A549 (cell line): ENCODE measurements around the gene UFSP1. TPM values are rescaled to one million over a fixed set of nuclear protein-coding genes. Genes with fewer than 3 reads are reported as not detected.

Source experiments
- ATAC-seq, 2 experiments: fragments of 200-7000 bp in 1 of 2; fragments of >200 bp in 1 of 2; cut with Nextera tagmentation in 1 of 2; cut with Tn5 transposase in 1 of 2; 3 replicates each; pipeline versions ENCODE4 v1.8.0 to v1.9.1; 2018 to 2020; ENCODE audit warnings: mild to moderate bottlenecking in 1 of 2, moderate library complexity in 1 of 2
- CTCF ChIA-PET: fragments of 300-600 bp; sonication (Branson Sonifier 250); formaldehyde crosslinking; extraction: SDS; loops from one replicate; lab custom pipeline; 2021; ENCODE audit warnings: antibody characterized with exemption, inconsistent platforms; lab: Yijun Ruan, JAX
- POLR2A ChIA-PET: fragments of 350-600 bp; formaldehyde crosslinking; extraction: SDS; loops from one replicate; lab custom pipeline; 2021; ENCODE audit warnings: antibody characterized with exemption, inconsistent platforms; lab: Yijun Ruan, JAX
- DNase-seq, 2 experiments: peaks; one replicate each; pipeline versions ENCODE4 v3.0.0 to v3.0.0-alpha.2; 2011 to 2016; ENCODE audit warnings: low read depth in 1 of 2, low spot score in 1 of 2
- FAIRE-seq: peaks from 2 replicates; lab custom pipeline; 2011; peaks lifted over from hg19 to GRCh38; lab: Jason Lieb, UNC
- H3K27ac ChIP-seq, 2 experiments: fragments of >200 bp; sonication (Bioruptor Twin); formaldehyde crosslinking; 3 replicates each; pipeline ENCODE4 v1.5.1; 2016 to 2017
- H3K4me1 ChIP-seq: fragments of >200 bp; sonication (Bioruptor Twin); formaldehyde crosslinking; 3 replicates; pipeline ENCODE4 v1.6.1; 2016
- H3K4me2 ChIP-seq: fragments of >200 bp; sonication (Bioruptor Twin); formaldehyde crosslinking; 3 replicates; pipeline ENCODE4 v1.6.1; 2016
- H3K4me3 ChIP-seq: fragments of >200 bp; sonication (Bioruptor Twin); formaldehyde crosslinking; 3 replicates; pipeline ENCODE4 v1.5.1; 2016
- H3K9me3 ChIP-seq: fragments of >200 bp; sonication (Bioruptor Twin); formaldehyde crosslinking; 3 replicates; pipeline ENCODE4 v1.6.1; 2016
- CBX2 ChIP-seq: fragments of 200-600 bp; sonication (generic); IDR thresholded peaks from 2 replicates; pipeline ENCODE4 v1.6.1; 2016; ENCODE audit warnings: low read depth, mild to moderate bottlenecking, borderline replicate concordance
- CBX8 ChIP-seq: fragments of 200-600 bp; sonication (generic); IDR thresholded peaks from 2 replicates; pipeline ENCODE4 v1.6.1; 2016
- EHF ChIP-seq: fragments of 250-450 bp; sonication (Bioruptor Pico); IDR thresholded peaks from 2 replicates; pipeline ENCODE4 v1.5.0; 2020; ENCODE audit warnings: mild to moderate bottlenecking
- FOSL2 ChIP-seq, 2 experiments: fragments of 450-650 bp in 1 of 2; fragments of >200 bp in 1 of 2; sonication (Bioruptor Twin) in 1 of 2; formaldehyde crosslinking; IDR thresholded peaks; 2 replicates each; pipeline versions ENCODE4 v1.5.0 to v1.6.1; 2016 to 2020; ENCODE audit warnings: mild to moderate bottlenecking in 1 of 2, moderate library complexity in 1 of 2
- HDAC2 ChIP-seq: fragments of 200-600 bp; sonication (generic); IDR thresholded peaks from 2 replicates; pipeline ENCODE4 v1.6.1; 2016
- HOXB13 ChIP-seq: fragments of 250-450 bp; sonication (Bioruptor Pico); IDR thresholded peaks from 2 replicates; pipeline ENCODE4 v1.5.0; 2020; ENCODE audit warnings: low read depth, mild to moderate bottlenecking, moderate library complexity
- KDM1A ChIP-seq: fragments of 200-600 bp; sonication (generic); IDR thresholded peaks from 2 replicates; pipeline ENCODE4 v1.6.1; 2016; ENCODE audit warnings: low read depth, mild to moderate bottlenecking
- KDM5A ChIP-seq: fragments of 200-600 bp; sonication (generic); IDR thresholded peaks from 2 replicates; pipeline ENCODE4 v1.6.1; 2016; ENCODE audit warnings: antibody characterized with exemption, mild to moderate bottlenecking
- MYC ChIP-seq: IDR thresholded peaks from 2 replicates; pipeline ENCODE4 v1.6.1; 2012; ENCODE audit warnings: mild to moderate bottlenecking, inconsistent platforms, low read length, improper control_type of control experiment, borderline replicate concordance
- NFE2L2 ChIP-seq: fragments of 150-350 bp; conservative IDR thresholded peaks from 2 replicates; pipeline ENCODE4 v1.6.1; 2014; ENCODE audit warnings: low read length
- NPAS2 ChIP-seq: fragments of 250-450 bp; sonication (Bioruptor Pico); IDR thresholded peaks from 2 replicates; pipeline ENCODE4 v1.8.0; 2022; ENCODE audit warnings: mild to moderate bottlenecking, moderate library complexity, borderline replicate concordance
- POLR2A ChIP-seq: IDR thresholded peaks from 2 replicates; pipeline ENCODE4 v1.6.1; 2012; ENCODE audit warnings: mild to moderate bottlenecking, low read length
- POLR2AphosphoS2 ChIP-seq: conservative IDR thresholded peaks from 2 replicates; pipeline ENCODE4 v1.6.1; 2012; ENCODE audit warnings: low read length, improper control_type of control experiment, inconsistent platforms
- RNF2 ChIP-seq: fragments of 200-600 bp; sonication (generic); IDR thresholded peaks from 2 replicates; pipeline ENCODE4 v1.6.1; 2016; ENCODE audit warnings: low read depth, mild to moderate bottlenecking, antibody characterized with exemption, moderate library complexity, borderline replicate concordance
- SREBF2 ChIP-seq: fragments of 450-650 bp; IDR thresholded peaks from 2 replicates; pipeline ENCODE4 v1.6.1; 2014; ENCODE audit warnings: mild to moderate bottlenecking, moderate library complexity
- TFCP2L1 ChIP-seq: fragments of 250-450 bp; sonication (Bioruptor Pico); IDR thresholded peaks from 2 replicates; pipeline ENCODE4 v1.5.0; 2021; ENCODE audit warnings: mild to moderate bottlenecking
- TP53 ChIP-seq: fragments of 250-450 bp; sonication (Bioruptor Pico); IDR thresholded peaks from 2 replicates; pipeline ENCODE4 v1.5.0; 2021; ENCODE audit warnings: mild to moderate bottlenecking, moderate library complexity
- USF2 ChIP-seq: fragments of 450-650 bp; IDR thresholded peaks from 2 replicates; pipeline ENCODE4 v1.6.1; 2014; ENCODE audit warnings: antibody characterized with exemption
- ZC3H11A ChIP-seq: fragments of 450-650 bp; IDR thresholded peaks from 2 replicates; pipeline ENCODE4 v1.6.1; 2014; ENCODE audit warnings: antibody characterized with exemption, mild to moderate bottlenecking
- ZFP36 ChIP-seq: fragments of 450-650 bp; IDR thresholded peaks from 2 replicates; pipeline ENCODE4 v1.6.1; 2014; ENCODE audit warnings: borderline replicate concordance; ENCODE audit not compliant: partially characterized antibody
- WGBS: methylation state at CpG from one replicate; pipeline ENCODE4 v1.1.6; 2017; ENCODE audit errors: missing lambda C conversion rate; 5-methylcytosine and 5-hydroxymethylcytosine counted together
- polyA plus RNA-seq, 4 experiments: library from polyadenylated mRNA; depleted of rRNA in 3 of 4; stranded (reverse); fragments of >200 nt; fragmentation: RNase III in 1 of 4; extraction: RNeasy Plus Mini Kit Qiagen cat#74134 plus additional on column Dnase treatment in 1 of 4; gene quantifications; 2 replicates in 3 of 4; 3 replicates in 1 of 4; pipeline ENCODE4 v1.2.3, GENCODE V29; 2011 to 2017
- TF ChIP-seq, protein P1 (sequence below): IDR thresholded peaks from 2 replicates; pipeline ENCODE4 v1.6.1; 2012; ENCODE audit warnings: low read depth, borderline replicate concordance
- TF ChIP-seq, protein P2 (sequence below): fragments of >200 bp; sonication (Bioruptor Twin); formaldehyde crosslinking; IDR thresholded peaks from 2 replicates; pipeline ENCODE4 v1.6.1; 2016
- TF ChIP-seq, protein P3 (sequence below): fragments of 250-450 bp; sonication (Bioruptor Pico); IDR thresholded peaks from 2 replicates; pipeline ENCODE4 v1.5.0; 2021; ENCODE audit warnings: mild to moderate bottlenecking, moderate library complexity, borderline replicate concordance

The UFSP1 gene
- polyA plus RNA-seq, 2 of the 4 experiments (the other 2 are of a cell fraction): 1.9 to 6.9 TPM

DNA sequence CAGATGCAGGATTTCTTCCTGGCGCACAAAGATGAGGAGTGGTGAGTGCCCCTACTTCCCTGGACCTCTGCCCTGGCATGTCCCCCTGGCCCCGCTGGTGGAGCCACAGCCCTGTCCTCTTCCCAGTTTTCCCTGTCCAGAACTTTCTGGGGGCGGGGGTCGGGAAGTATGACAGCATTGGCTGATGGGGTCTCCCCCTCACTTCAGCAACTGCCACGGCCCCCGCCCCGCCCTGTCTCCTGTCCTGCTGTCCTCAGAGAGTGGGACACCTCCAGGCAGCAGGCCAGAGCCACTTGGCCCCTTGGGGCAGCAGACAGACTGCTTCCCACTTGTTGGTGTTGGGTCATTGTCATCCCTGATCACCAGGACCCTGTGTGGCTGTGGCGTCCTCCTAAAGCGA lies 7.3 kb downstream of the UFSP1 start:
- WGBS: 93% methylated on average over 9 of the region's 9 CpGs
- Histone ChIP-seq H3K27ac (peak overlapping the region in 1 of 2 experiments; percentile 24; a peak in 1 of 6 replicates), H3K4me1 (no peaks in the 10 kb centered on the region; the same call in 2 of the 3 replicates), H3K4me3 (no peak overlapping the region), H3K9me3 (no peaks in the 10 kb centered on the region), H3K4me2 (no peak overlapping the region)
- no peak for ATAC-seq
- TF ChIP-seq ZFP36 (no peak), KDM5A (no peak), HDAC2 (no peak)
- CTCF ChIA-PET: interaction anchor here (0.9 to 1.5 kb wide), 2 partner anchors 12 to 162 kb away, joined by 3 to 4 read pairs; partner anchors contain the start of gene EPO
- DNase-seq: no peak
- POLR2A ChIA-PET: no interaction called here
- FAIRE-seq: no peak

DNA sequence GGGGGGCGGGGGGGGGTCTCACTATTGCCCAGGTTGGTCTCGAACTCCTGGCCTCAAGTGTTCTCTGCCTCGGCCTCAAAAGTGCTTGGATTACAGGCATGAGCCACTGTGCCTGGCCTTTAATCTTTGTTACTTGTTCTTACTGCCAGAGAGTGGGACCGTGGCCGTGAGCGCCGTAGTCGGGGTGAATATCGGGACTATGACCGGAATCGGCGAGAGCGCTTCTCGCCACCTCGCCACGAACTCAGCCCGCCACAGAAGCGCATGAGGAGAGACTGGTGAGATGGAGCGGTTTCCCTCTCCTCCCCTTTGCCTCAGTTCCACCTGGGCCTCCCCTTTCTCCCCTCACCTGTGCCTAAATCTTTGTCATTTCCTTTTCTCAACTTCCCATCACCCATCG lies 8.4 kb downstream of the UFSP1 start:
- FAIRE-seq: no peak
- POLR2A ChIA-PET: interaction anchor here (0.6 kb wide), 1 partner anchor 243 kb away, joined by 5 read pairs; no protein-coding TSS in a partner anchor
- 97% methylated on average over 20 of the region's 20 CpGs for WGBS
- H3K4me2 ChIP-seq: no peak overlapping the region
- no peak for DNase-seq
- no peak for TF ChIP-seq USF2
- TF ChIP-seq ZC3H11A: no peak
- no peak for TF ChIP-seq TP53 (CRISPR knock-in tag)
- TF ChIP-seq, protein P1, sequence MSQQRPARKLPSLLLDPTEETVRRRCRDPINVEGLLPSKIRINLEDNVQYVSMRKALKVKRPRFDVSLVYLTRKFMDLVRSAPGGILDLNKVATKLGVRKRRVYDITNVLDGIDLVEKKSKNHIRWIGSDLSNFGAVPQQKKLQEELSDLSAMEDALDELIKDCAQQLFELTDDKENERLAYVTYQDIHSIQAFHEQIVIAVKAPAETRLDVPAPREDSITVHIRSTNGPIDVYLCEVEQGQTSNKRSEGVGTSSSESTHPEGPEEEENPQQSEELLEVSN: no peak
- no peak for TF ChIP-seq NPAS2
- no peak for TF ChIP-seq CBX8
- no peak for TF ChIP-seq NFE2L2
- TF ChIP-seq, all 56 proteins: peak for 0
- Histone ChIP-seq H3K27ac (no peak overlapping the region), H3K4me1 (peaks cover 7% of the 10 kb centered on the region), H3K9me3 (no peaks in the 10 kb centered on the region), H3K4me3 (no peak overlapping the region)
- no peak for ATAC-seq
- CTCF ChIA-PET: interaction anchor here (0.8 kb wide), 1 partner anchor 175 kb away, joined by 3 read pairs; the partner anchor contains the start of gene POP7

DNA sequence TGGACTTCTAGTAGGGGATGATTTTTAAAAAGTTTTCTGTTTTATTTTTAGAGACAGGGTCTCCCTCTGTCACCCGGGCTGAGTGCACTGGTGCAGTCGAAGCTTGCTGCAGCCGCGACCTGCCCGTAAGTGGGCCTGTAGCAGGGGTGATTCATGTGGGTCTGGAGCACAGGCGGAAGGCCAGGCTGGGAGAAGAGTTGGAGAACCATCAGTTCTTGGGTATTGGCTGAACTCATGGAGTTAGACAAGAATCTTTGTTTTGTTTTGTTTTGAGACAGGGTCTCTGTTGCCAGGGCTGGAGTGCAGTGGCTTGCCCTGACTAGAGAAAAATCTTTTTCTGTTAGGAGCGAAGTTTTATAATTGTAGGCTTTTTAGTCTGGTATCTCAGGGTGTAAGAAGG lies 8.9 kb downstream of the UFSP1 start:
- POLR2A ChIA-PET: no interaction called here
- H3K4me2 ChIP-seq: no peak overlapping the region
- CTCF ChIA-PET: interaction anchor here (0.6 to 1.8 kb wide), 3 partner anchors 8 to 175 kb away, joined by 3 to 5 read pairs (median 3); partner anchors contain the start of gene POP7
- no peak overlapping the region for H3K4me3 ChIP-seq
- DNase-seq (no peak), FAIRE-seq (no peak), ATAC-seq (no peak)
- no peak overlapping the region for H3K27ac ChIP-seq
- H3K9me3 ChIP-seq: no peaks in the 10 kb centered on the region
- WGBS: 91% methylated on average over 7 of the region's 7 CpGs
- H3K4me1 ChIP-seq: peaks cover 9% of the 10 kb centered on the region
- TF ChIP-seq EHF (no peak), CBX8 (no peak), FOSL2 (IDR thresholded peaks at IDR 0.05) (no peak), FOSL2 (CRISPR knock-in tag; IDR thresholded peaks at IDR 0.05) (no peak), POLR2AphosphoS2 (no peak), CBX2 (no peak), SREBF2 (no peak), USF2 (no peak), TFCP2L1 (CRISPR knock-in tag) (no peak)

- FAIRE-seq: no peak
- POLR2A ChIA-PET: interaction anchor here (2.6 kb wide), 1 partner anchor 9 kb away, joined by 9 read pairs; the partner anchor contains the start of gene UFSP1
- Histone ChIP-seq H3K9me3 (no peaks in the 10 kb centered on the region), H3K4me2 (no peak overlapping the region), H3K4me1 (peaks cover 9% of the 10 kb centered on the region), H3K4me3 (no peak overlapping the region), H3K27ac (no peak overlapping the region)
- ATAC-seq: no peak
- no peak for DNase-seq
- CTCF ChIA-PET: interaction anchor here (0.6 to 1.8 kb wide), 3 partner anchors 9 to 250 kb away, joined by 3 to 5 read pairs (median 3); no protein-coding TSS in a partner anchor
- WGBS: 92% methylated on average over 11 of the region's 11 CpGs
- TF ChIP-seq POLR2A: no peak
- TF ChIP-seq MYC: no peak
- TF ChIP-seq, protein P2, sequence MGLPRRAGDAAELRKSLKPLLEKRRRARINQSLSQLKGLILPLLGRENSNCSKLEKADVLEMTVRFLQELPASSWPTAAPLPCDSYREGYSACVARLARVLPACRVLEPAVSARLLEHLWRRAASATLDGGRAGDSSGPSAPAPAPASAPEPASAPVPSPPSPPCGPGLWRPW: no peak
- TF ChIP-seq RNF2: no peak
- TF ChIP-seq, protein P3, sequence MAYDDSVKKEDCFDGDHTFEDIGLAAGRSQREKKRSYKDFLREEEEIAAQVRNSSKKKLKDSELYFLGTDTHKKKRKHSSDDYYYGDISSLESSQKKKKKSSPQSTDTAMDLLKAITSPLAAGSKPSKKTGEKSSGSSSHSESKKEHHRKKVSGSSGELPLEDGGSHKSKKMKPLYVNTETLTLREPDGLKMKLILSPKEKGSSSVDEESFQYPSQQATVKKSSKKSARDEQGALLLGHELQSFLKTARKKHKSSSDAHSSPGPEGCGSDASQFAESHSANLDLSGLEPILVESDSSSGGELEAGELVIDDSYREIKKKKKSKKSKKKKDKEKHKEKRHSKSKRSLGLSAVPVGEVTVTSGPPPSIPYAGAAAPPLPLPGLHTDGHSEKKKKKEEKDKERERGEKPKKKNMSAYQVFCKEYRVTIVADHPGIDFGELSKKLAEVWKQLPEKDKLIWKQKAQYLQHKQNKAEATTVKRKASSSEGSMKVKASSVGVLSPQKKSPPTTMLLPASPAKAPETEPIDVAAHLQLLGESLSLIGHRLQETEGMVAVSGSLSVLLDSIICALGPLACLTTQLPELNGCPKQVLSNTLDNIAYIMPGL: no peak
- no peak for TF ChIP-seq KDM1A
- no peak for TF ChIP-seq FOSL2 (IDR thresholded peaks at IDR 0.05)
- TF ChIP-seq FOSL2 (CRISPR knock-in tag; IDR thresholded peaks at IDR 0.05): no peak
- no peak for TF ChIP-seq HOXB13 (CRISPR knock-in tag)
Observed at GRCh38 chr7:100879685-100880261, 9.7 kb downstream of the UFSP1 start.
